K562 (cell line): ENCODE results near the gene IL4I1. TPM values are rescaled to one million over a fixed set of nuclear protein-coding genes. Genes with fewer than 3 reads are reported as not detected.

Experiments used
- ATAC-seq: fragments of 200-7000 bp; cut with Tn5 transposase; 3 replicates; pipeline ENCODE4 v1.9.1; 2020; ENCODE audit warnings: moderate library complexity
- BruUV-seq: library from RNA; stranded (reverse); fragments of 400-500 nt; replicated peaks from 2 replicates; lab custom pipeline; 2021; lab: Mats Ljungman, UMichigan
- CTCF ChIA-PET: fragments of 300-600 bp; formaldehyde crosslinking; extraction: SDS; loops from one replicate; lab custom pipeline; 2021; ENCODE audit warnings: low intra/inter-chr PET ratio; lab: Yijun Ruan, JAX
- POLR2A ChIA-PET: fragments of 300-600, 350-650 bp; sonication (Branson Sonifier 250); formaldehyde crosslinking; extraction: SDS; loops from one replicate; lab custom pipeline; 2021; ENCODE audit warnings: antibody characterized with exemption, inconsistent platforms; lab: Yijun Ruan, JAX
- DNase-seq, 4 experiments: peaks; one replicate each; pipeline versions ENCODE4 v3.0.0 to v3.0.0-alpha.2; 2011 to 2018; ENCODE audit warnings: low spot score in 3 of 4, mixed read lengths in 3 of 4; ENCODE audit errors: extremely low read depth in 1 of 4
- FAIRE-seq: peaks from 2 replicates; lab custom pipeline; 2011; peaks lifted over from hg19 to GRCh38; lab: Jason Lieb, UNC
- H2AFZ ChIP-seq: 2 replicates; pipeline ENCODE4 v1.6.0; 2011; ENCODE audit warnings: low read depth, low read length, control low read depth, inconsistent platforms
- H3K27ac ChIP-seq: fragments of 200-600 bp; 3 replicates; pipeline ENCODE4 v1.8.0; 2011; ENCODE audit warnings: low read depth, mild to moderate bottlenecking, control low read depth, inconsistent platforms, low read length, moderate library complexity, mixed read lengths; ENCODE audit errors: extremely low read depth
- H3K27me3 ChIP-seq, 2 experiments: fragments of 300-600 bp in 1 of 2; 2 replicates in 1 of 2; 3 replicates in 1 of 2; pipeline versions ENCODE4 v1.6.0 to v1.8.0; 2011; ENCODE audit warnings: inconsistent platforms in 2 of 2, low read length in 2 of 2, mild to moderate bottlenecking in 1 of 2, mixed read lengths in 1 of 2, moderate library complexity in 1 of 2; ENCODE audit not compliant: control insufficient read depth in 2 of 2, insufficient read depth in 2 of 2
- H3K36me3 ChIP-seq: fragments of 300-600 bp; 3 replicates; pipeline ENCODE4 v1.8.0; 2011; ENCODE audit warnings: mild to moderate bottlenecking, low read length, inconsistent platforms; ENCODE audit not compliant: control insufficient read depth, insufficient read depth
- H3K4me1 ChIP-seq, 2 experiments: fragments of 200-600 bp in 1 of 2; replicated peaks in 1 of 2; 2 replicates in 1 of 2; 3 replicates in 1 of 2; pipeline versions ENCODE4 v1.5.1 to v1.8.0; 2011; ENCODE audit warnings: inconsistent platforms in 2 of 2, low read length in 2 of 2, mild to moderate bottlenecking in 1 of 2, mixed read lengths in 1 of 2, moderate library complexity in 1 of 2; ENCODE audit not compliant: control insufficient read depth in 2 of 2, insufficient read depth in 2 of 2
- H3K4me2 ChIP-seq: 2 replicates; pipeline ENCODE4 v1.6.1; 2011; ENCODE audit warnings: low read length, control low read depth, inconsistent platforms, mixed read lengths; ENCODE audit not compliant: insufficient read depth
- H3K4me3 ChIP-seq: fragments of 200-600 bp; sonication (generic), shearing (Covaris generic); 2 replicates; pipeline ENCODE4 v1.5.1; 2016; ENCODE audit warnings: control low read depth, inconsistent platforms
- H3K79me2 ChIP-seq: fragments of 200-600 bp; 3 replicates; pipeline ENCODE4 v1.8.0; 2011; ENCODE audit warnings: low read length, inconsistent platforms; ENCODE audit not compliant: control insufficient read depth, insufficient read depth
- H3K9ac ChIP-seq, 2 experiments: 2 replicates each; pipeline versions ENCODE4 v1.6.0 to v1.6.1; 2011; ENCODE audit warnings: low read depth in 2 of 2, low read length in 2 of 2, control low read depth in 1 of 2, inconsistent platforms in 1 of 2, mild to moderate bottlenecking in 1 of 2, mixed read lengths in 1 of 2; ENCODE audit not compliant: insufficient read depth in 1 of 2
- H3K9me1 ChIP-seq: one replicate; pipeline ENCODE4 v1.6.0; 2011; ENCODE audit warnings: inconsistent platforms, mild to moderate bottlenecking, low read length, moderate library complexity; ENCODE audit not compliant: control insufficient read depth, insufficient read depth
- H3K9me3 ChIP-seq: replicated peaks from 2 replicates; pipeline ENCODE4 v1.5.1; 2011; ENCODE audit warnings: low read depth, low read length, inconsistent platforms; ENCODE audit not compliant: control insufficient read depth, insufficient read depth
- H4K20me1 ChIP-seq: replicated peaks from 2 replicates; pipeline ENCODE4 v1.6.1; 2011; ENCODE audit warnings: low read length, inconsistent platforms, mixed read lengths; ENCODE audit not compliant: control insufficient read depth, insufficient read depth
- CC2D1A ChIP-seq: fragments of 450-650 bp; IDR thresholded peaks from 2 replicates; pipeline ENCODE4 v1.6.1; 2017; ENCODE audit warnings: mild to moderate bottlenecking
- FOXA3 ChIP-seq, 2 experiments: fragments of 450-650 bp in 1 of 2; sonication (generic) in 1 of 2; formaldehyde crosslinking; IDR thresholded peaks in 1 of 2; conservative IDR thresholded peaks in 1 of 2; 2 replicates each; pipeline versions ENCODE4 v1.4.0 to v1.8.0; 2020 to 2022; ENCODE audit warnings: mild to moderate bottlenecking in 2 of 2, missing genetic modification reagents in 1 of 2
- FOXJ2 ChIP-seq: fragments of 200-800 bp; sonication (Bioruptor generic); IDR thresholded peaks from 2 replicates; pipeline ENCODE4 v1.6.1; 2016; ENCODE audit warnings: missing genetic modification characterization, missing compliant biosample characterization
- POLR3G ChIP-seq: IDR thresholded peaks from 2 replicates; pipeline ENCODE4 v1.6.1; 2011; ENCODE audit not compliant: insufficient read length, insufficient replicate concordance; ENCODE audit errors: extremely low read depth
- RBBP5 ChIP-seq: fragments of 200-600 bp; sonication (generic); IDR thresholded peaks from 2 replicates; pipeline ENCODE4 v1.6.1; 2012; ENCODE audit warnings: borderline replicate concordance, mild to moderate bottlenecking, low read length, control low read depth, inconsistent platforms; ENCODE audit not compliant: insufficient read depth, poor library complexity, severe bottlenecking
- RBM39 ChIP-seq: fragments of 200-400 bp; formaldehyde crosslinking; optimal IDR thresholded peaks from 2 replicates; pipeline ENCODE3; 2018; ENCODE audit warnings: low read depth, low read length
- REST ChIP-seq, 2 experiments: fragments of 450-650 bp; formaldehyde crosslinking in 1 of 2; IDR thresholded peaks; 2 replicates each; pipeline versions ENCODE4 v1.4.0 to v1.6.1; 2014 to 2020; ENCODE audit warnings: mild to moderate bottlenecking in 2 of 2, borderline replicate concordance in 1 of 2, low read depth in 1 of 2
- SRSF1 ChIP-seq: fragments of 200-400 bp; formaldehyde crosslinking; IDR thresholded peaks from 2 replicates; pipeline ENCODE4 v1.6.1; 2017; ENCODE audit warnings: mild to moderate bottlenecking, low read depth, low read length, moderate library complexity
- XRCC5 ChIP-seq: fragments of 200-400 bp; formaldehyde crosslinking; IDR thresholded peaks from 2 replicates; pipeline ENCODE4 v1.6.1; 2017; ENCODE audit warnings: low read depth, mild to moderate bottlenecking, low read length
- ZNF165 ChIP-seq: fragments of 250-450 bp; sonication (Bioruptor Pico); IDR thresholded peaks from 2 replicates; pipeline ENCODE4 v1.4.0; 2020; ENCODE audit warnings: borderline replicate concordance
- ZNF239 ChIP-seq: fragments of 250-450 bp; sonication (Bioruptor Pico); IDR thresholded peaks from 2 replicates; pipeline ENCODE4 v1.4.0; 2020; ENCODE audit warnings: mild to moderate bottlenecking
- ZNF311 ChIP-seq: fragments of 250-450 bp; sonication (Bioruptor Pico); IDR thresholded peaks from 2 replicates; pipeline ENCODE4 v1.4.0; 2020; ENCODE audit warnings: mild to moderate bottlenecking, moderate library complexity
- ZNF57 ChIP-seq: fragments of 450-650 bp; formaldehyde crosslinking; IDR thresholded peaks from 2 replicates; pipeline ENCODE4 v1.4.0; 2020; ENCODE audit warnings: mild to moderate bottlenecking, moderate library complexity
- WGBS: fragments of 100-300 bp; shearing (Covaris generic); methylation state at CpG from one replicate; pipeline ENCODE4 v1.1.6; 2016; ENCODE audit warnings: low coverage, mixed read lengths; ENCODE audit not compliant: insufficient coverage; ENCODE audit errors: missing lambda C conversion rate; 5-methylcytosine and 5-hydroxymethylcytosine counted together
- in situ Hi-C: fragments of 300-500 bp; cut with MboI; formaldehyde crosslinking; loops from 4 replicates; pipeline ENCODE4 v1.15.0; 2018; ENCODE audit warnings: inconsistent platforms, mixed read lengths
- intact Hi-C: fragments of 100-400 bp; cut with micrococcal nuclease; formaldehyde crosslinking; loops from 2 replicates; pipeline ENCODE4 v1.14.2; 2022
- polyA plus RNA-seq, 8 experiments: library from polyadenylated mRNA; depleted of rRNA in 4 of 8; stranded (reverse) in 5 of 8; unstranded in 3 of 8; fragments of >200 nt; fragmentation: Nextera tagmentation in 2 of 8; fragmentation: Illumina TruSeq in 1 of 8; extraction: Ambion mirVana in 2 of 8; extraction: Trizol in 1 of 8; gene quantifications; 2 replicates each; pipeline versions ENCODE4 v1.2.1 to v1.2.3, GENCODE V29; 2011 to 2014; ENCODE audit warnings: inconsistent platforms in 1 of 8, missing spikeins in 1 of 8
- total RNA-seq, 7 experiments: library from RNA; depleted of rRNA in 6 of 7; stranded (reverse); fragments of >200 nt in 6 of 7; fragmentation: Illumina TruSeq in 2 of 7; extraction: Trizol in 2 of 7; gene quantifications; 2 replicates each; pipeline versions ENCODE4 v1.2.1 to v1.2.3, GENCODE V29; 2011 to 2021; ENCODE audit warnings: low replicate concordance in 1 of 7

Gene IL4I1
- total and polyA plus RNA-seq, 9 of the 15 experiments (the other 6 are each of a cell fraction or from before 2014, with no cell fraction given) = 0.06 to 0.95 (median 0.43) TPM; not detected in 2

GRCh38 chr19:49866933-49867782 is 29.5 kb downstream of the IL4I1 start, which contains the start of gene PNKP:
PNKP (minus strand) TSS chr19:49867576; CDS start chr19:49867204, 372 bp downstream.
- in situ Hi-C loops (no loop called here), intact Hi-C loops (loop anchor here (5.0 kb wide), 3 partner anchors 60 to 190 kb away; partner anchors contain the start of genes AP2A1, ATF5, NUP62 and PRMT1)
- CTCF ChIA-PET = no interaction called here
- DNase-seq (peak; percentile 87 to 94 (median 91)), FAIRE-seq (peak; percentile 85), ATAC-seq (peak; percentile 57)
- no TSS peak for BruUV-seq
- H3K4me2 ChIP-seq = peak within 1 kb of the TSS; percentile 98
- peak within 1 kb of the TSS; percentile 93 for H3K27ac ChIP-seq
- H4K20me1 ChIP-seq = peaks cover 19% of the 10 kb centered on the region; the same call in 1 of the 2 replicates
- peak within 1 kb of the TSS; percentile 89 to 90 for H3K9ac ChIP-seq
- H3K4me1 ChIP-seq = peaks cover 43 to 84% of the 10 kb centered on the region in 2 experiments
- WGBS = under 1% methylated on average over 52 of the region's 65 CpGs
- H3K27me3 ChIP-seq = no peaks in the 10 kb centered on the region
- peak within 1 kb of the TSS; percentile 98 for H3K4me3 ChIP-seq
- peak within 1 kb of the TSS; percentile 100 for H2AFZ ChIP-seq
- H3K36me3 ChIP-seq = peaks cover 52% of the 10 kb centered on the region
- peaks cover 8% of the 10 kb centered on the region for H3K9me1 ChIP-seq
- POLR2A ChIA-PET = interaction anchor here (0.6 to 1.6 kb wide), 7 partner anchors 8 to 62 kb away, joined by 3 to 7 read pairs (median 3); partner anchors contain the start of genes AKT1S1, ATF5 and PTOV1
- H3K79me2 ChIP-seq = peaks cover 47% of the 10 kb centered on the region
- no peaks in the 10 kb centered on the region for H3K9me3 ChIP-seq
- TF ChIP-seq ZNF239 (CRISPR knock-in tag) = no peak
- TF ChIP-seq ZNF57 (CRISPR knock-in tag) = no peak
- TF ChIP-seq CC2D1A = no peak
- TF ChIP-seq POLR3G = no peak
- TF ChIP-seq FOXJ2 (tag) = no peak
- no peak for TF ChIP-seq SRSF1
- no peak for TF ChIP-seq XRCC5
- peak; percentile 71 for TF ChIP-seq REST (IDR thresholded peaks at IDR 0.05; ENCODE audit: borderline replicate concordance)
- no peak for TF ChIP-seq REST (CRISPR knock-in tag; IDR thresholded peaks at IDR 0.05; ENCODE audit: low read depth)
- no peak for TF ChIP-seq ZNF311
- TF ChIP-seq ZNF165 (CRISPR knock-in tag) = no peak
- peak; percentile 97 for TF ChIP-seq RBBP5
- 0 out of 4 replicates have a peak, but pooled peaks of 1 of the 2 experiments have one; percentile 11 for TF ChIP-seq FOXA3 (CRISPR knock-in tag; conservative IDR thresholded peaks at IDR 0.05 in 1 of 2, IDR thresholded peaks at IDR 0.05 in 1 of 2)
- no peak for TF ChIP-seq RBM39
